Ovary (tissue), 9 donors: ENCODE data around the gene FGGY. TPM values are rescaled to one million over a fixed set of nuclear protein-coding genes. Genes with fewer than 3 reads are reported as not detected.

ENCODE experiments used
- DNase-seq, 5 donors: peaks; one replicate each; pipeline ENCODE4 v3.0.0-alpha.2; 2019 to 2020
- H3K27ac ChIP-seq, 2 donors: fragments of 200-600 bp; one replicate each; pipeline versions ENCODE4 v1.5.1 to v1.8.0; 2019 to 2022
- H3K27me3 ChIP-seq: fragments of 200-600 bp; one replicate; pipeline ENCODE4 v1.8.0; 2022
- H3K36me3 ChIP-seq: fragments of 200-600 bp; sonication (generic); one replicate; pipeline ENCODE4 v1.5.1; 2019
- H3K4me1 ChIP-seq: one replicate; pipeline ENCODE4 v1.8.1; 2013; ENCODE audit warnings: mild to moderate bottlenecking, moderate library complexity; ENCODE audit not compliant: insufficient read depth
- H3K4me3 ChIP-seq: fragments of 200-600 bp; sonication (generic); one replicate; pipeline ENCODE4 v1.5.1; 2017
- H3K9me3 ChIP-seq, 2 donors: fragments of 200-600 bp in 1 of 2; sonication (generic) in 1 of 2; one replicate each; pipeline versions ENCODE4 v1.5.1 to v1.8.1; 2013 to 2019; ENCODE audit warnings: mild to moderate bottlenecking in 1 of 2, moderate library complexity in 1 of 2
- EP300 ChIP-seq: sonication (generic); formaldehyde crosslinking; IDR thresholded peaks from one replicate; pipeline ENCODE4 v1.6.1; 2017; ENCODE audit warnings: antibody characterized with exemption
- POLR2A ChIP-seq: fragments of 450-650 bp; IDR thresholded peaks from one replicate; pipeline ENCODE4 v1.6.1; 2017; ENCODE audit warnings: antibody characterized with exemption, mild to moderate bottlenecking, moderate library complexity
- WGBS, 3 donors: extraction: QIAGEN DNeasy Blood & Tissue Kit in 1 of 3; methylation state at CpG; one replicate each; pipeline versions ENCODE4 v1.1.5 to v1.1.7; 2013 to 2017; 5-methylcytosine and 5-hydroxymethylcytosine counted together
- intact Hi-C, 4 donors: fragments of 100-400 bp; cut with DNase I; formaldehyde crosslinking; loops; one replicate each; pipeline versions ENCODE4 v1.11.0 to v1.15.1; 2022 to 2023
- polyA plus RNA-seq, 2 donors: library from polyadenylated mRNA; stranded (reverse); fragments of 200-250 nt in 1 of 2; fragments of 350-450 nt in 1 of 2; fragmentation: Illumina TruSeq in 1 of 2; extraction: RNeasy Lipid Tissue Mini Kit (QIAGEN cat#74804) in 1 of 2; gene quantifications; one replicate each; pipeline ENCODE4 v1.2.3, GENCODE V29; 2013 to 2014
- total RNA-seq, 7 donors: library from RNA; depleted of rRNA in 2 of 7; stranded (reverse); fragments of >200 nt in 2 of 7; fragmentation: NEBNext Ultra II Directional in 3 of 7; extraction: Animal tissue kit (Norgen Biotek cat#: 25700) in 3 of 7; gene quantifications; one replicate each; pipeline versions ENCODE4 v1.1.0 to v1.2.4, GENCODE V29; 2016 to 2023
- TF ChIP-seq, protein P1 (sequence below), 3 donors: fragments of 450-650 bp in 2 of 3; fragments of 200-600 bp in 1 of 3; IDR thresholded peaks; one replicate each; pipeline versions ENCODE4 v1.5.1 to v1.8.0; 2016 to 2022; ENCODE audit warnings: antibody characterized with exemption in 3 of 3, mild to moderate bottlenecking in 1 of 3
- donor health status: DM: no; HTN: no; CAD: no; lungs with moderate emphysema.
- donor health status: DM: no; HTN: no; CAD: no.
- donor health status: Bipolar disorder and iron deficiency.
- donor health status: DM: yes; HTN: yes; CAD: no.
- donor health status: DM: no; HTN: no; CAD: no.
- donor health status: DM: yes; HTN: yes; CAD: no.

The FGGY gene
- total and polyA plus RNA-seq, 9 donors, result 7.9 to 62.0 (median 44.7) TPM

DNA sequence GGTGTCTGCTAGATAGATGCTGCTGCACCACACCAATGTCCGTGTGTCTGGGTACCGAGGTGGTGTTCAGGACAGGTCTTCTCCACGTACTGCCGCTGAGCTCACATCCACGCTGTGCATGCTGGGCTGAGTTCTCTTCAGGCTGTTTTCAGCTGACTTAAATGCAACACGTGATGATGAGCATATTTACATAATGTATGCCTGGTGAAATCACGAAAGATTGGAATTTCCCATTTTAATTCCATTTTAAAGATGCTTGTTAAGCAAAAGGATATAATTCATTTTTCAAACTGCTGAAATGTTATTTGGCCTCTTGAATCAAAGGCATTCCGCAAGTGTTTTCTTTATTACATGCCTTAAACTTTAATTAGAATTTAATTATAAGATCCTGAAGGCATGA, 107.9 kb downstream of the FGGY start:
- intact Hi-C loops, result no loop called here
- no peak for DNase-seq
- Histone ChIP-seq H3K4me3 (no peak overlapping the region), H3K27me3 (no peaks in the 10 kb centered on the region), H3K27ac (no peak overlapping the region), H3K4me1 (peaks cover 7% of the 10 kb centered on the region), H3K36me3 (no peaks in the 10 kb centered on the region), H3K9me3 (no peaks in the 10 kb centered on the region)
- TF ChIP-seq, protein P1, sequence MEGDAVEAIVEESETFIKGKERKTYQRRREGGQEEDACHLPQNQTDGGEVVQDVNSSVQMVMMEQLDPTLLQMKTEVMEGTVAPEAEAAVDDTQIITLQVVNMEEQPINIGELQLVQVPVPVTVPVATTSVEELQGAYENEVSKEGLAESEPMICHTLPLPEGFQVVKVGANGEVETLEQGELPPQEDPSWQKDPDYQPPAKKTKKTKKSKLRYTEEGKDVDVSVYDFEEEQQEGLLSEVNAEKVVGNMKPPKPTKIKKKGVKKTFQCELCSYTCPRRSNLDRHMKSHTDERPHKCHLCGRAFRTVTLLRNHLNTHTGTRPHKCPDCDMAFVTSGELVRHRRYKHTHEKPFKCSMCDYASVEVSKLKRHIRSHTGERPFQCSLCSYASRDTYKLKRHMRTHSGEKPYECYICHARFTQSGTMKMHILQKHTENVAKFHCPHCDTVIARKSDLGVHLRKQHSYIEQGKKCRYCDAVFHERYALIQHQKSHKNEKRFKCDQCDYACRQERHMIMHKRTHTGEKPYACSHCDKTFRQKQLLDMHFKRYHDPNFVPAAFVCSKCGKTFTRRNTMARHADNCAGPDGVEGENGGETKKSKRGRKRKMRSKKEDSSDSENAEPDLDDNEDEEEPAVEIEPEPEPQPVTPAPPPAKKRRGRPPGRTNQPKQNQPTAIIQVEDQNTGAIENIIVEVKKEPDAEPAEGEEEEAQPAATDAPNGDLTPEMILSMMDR (IDR thresholded peaks at IDR 0.05), result no peak
- TF ChIP-seq POLR2A, result no peak
- no peak for TF ChIP-seq EP300
- WGBS, 3 donors, result 83 to 87% (median 86%) methylated on average over 8 of the region's 8 CpGs

DNA sequence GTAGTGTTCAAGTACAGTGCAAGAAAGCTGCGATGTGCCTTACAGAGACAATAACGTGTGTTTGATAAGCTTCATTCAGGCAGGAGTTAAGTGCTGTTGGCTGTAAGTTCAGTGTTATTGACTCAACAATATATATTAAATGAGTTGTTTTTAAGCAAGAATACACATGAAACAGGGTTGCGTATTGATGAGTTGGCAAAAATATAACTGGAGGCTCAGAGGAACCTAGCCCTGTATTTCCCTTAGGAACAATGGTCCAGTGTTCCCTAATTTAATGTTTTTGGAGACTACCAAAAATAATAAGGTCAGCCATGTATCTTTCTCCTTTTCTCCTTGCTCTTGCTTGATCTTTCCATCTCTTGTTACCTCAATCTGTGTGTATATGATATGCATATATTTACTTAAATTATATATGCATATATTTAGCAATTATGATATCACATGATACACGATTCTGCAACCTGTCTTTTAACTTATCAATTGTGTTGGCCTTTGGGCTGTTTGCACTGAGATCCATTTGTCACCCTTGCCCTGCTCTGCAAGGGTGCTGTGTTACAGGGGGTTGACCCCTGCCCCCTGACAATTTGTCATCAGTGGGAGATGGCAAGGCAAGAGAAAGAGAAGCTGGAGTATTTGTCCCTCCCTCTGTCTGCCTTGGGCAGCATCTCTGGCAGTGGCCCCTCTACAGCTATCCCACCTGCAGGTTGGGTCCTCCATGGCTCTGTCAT, 109.7 kb downstream of the FGGY start:
- no peaks in the 10 kb centered on the region for H3K9me3 ChIP-seq
- H3K4me1 ChIP-seq, result peaks cover 7% of the 10 kb centered on the region
- 94 to 96% (median 96%) methylated on average over 4 of the region's 4 CpGs for WGBS, 3 donors
- no peak overlapping the region for H3K4me3 ChIP-seq
- H3K27ac ChIP-seq, result no peak overlapping the region
- no peaks in the 10 kb centered on the region for H3K36me3 ChIP-seq
- no peak for DNase-seq
- intact Hi-C loops, result no loop called here
- TF ChIP-seq EP300, result no peak
- TF ChIP-seq, protein P1 (IDR thresholded peaks at IDR 0.05), result no peak
- TF ChIP-seq POLR2A, result no peak
- H3K27me3 ChIP-seq, result no peaks in the 10 kb centered on the region

DNA sequence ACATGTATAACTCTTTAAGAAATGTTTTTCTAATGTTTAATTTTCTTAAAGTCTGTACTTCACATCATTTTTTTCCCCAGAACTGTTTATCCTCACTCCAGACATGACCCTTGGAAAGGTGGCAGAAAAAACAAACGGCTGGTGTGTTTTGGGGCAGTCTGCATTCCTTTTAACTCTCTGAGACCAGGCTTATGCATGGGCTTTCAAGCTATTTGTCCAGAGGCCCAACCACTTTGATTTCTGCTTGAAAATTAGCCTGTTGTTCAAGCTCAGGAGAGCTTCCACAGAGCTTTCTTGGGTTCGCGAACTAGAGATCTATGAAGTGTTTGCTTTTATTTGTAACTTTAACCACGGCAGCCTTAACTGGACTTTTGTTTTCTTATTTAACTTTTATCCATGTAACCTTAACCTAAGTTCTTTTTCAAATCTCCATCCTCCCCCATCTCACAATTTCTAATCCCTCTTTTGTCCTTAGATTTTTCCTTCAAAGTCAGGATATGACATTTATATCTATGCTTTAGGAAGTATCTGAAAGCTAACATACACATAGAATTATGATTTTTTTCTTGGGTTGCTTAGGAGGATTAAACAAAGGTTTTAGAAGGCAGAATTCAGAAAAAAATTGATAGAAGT, 111.8 kb downstream of the FGGY start:
- H3K27ac ChIP-seq, result peak overlapping the region in 1 of 2 donors; percentile 39
- no peaks in the 10 kb centered on the region for H3K36me3 ChIP-seq
- 17 to 23% (median 21%) methylated on average over 4 of the region's 4 CpGs for WGBS, 3 donors
- H3K4me3 ChIP-seq, result no peak overlapping the region
- H3K4me1 ChIP-seq, result peaks cover 7% of the 10 kb centered on the region
- TF ChIP-seq EP300 (no peak), POLR2A (no peak)
- TF ChIP-seq, protein P1 (IDR thresholded peaks at IDR 0.05), result no peak
- no peaks in the 10 kb centered on the region for H3K9me3 ChIP-seq
- intact Hi-C loops, result no loop called here
- H3K27me3 ChIP-seq, result no peaks in the 10 kb centered on the region
- DNase-seq, result no peak

DNA sequence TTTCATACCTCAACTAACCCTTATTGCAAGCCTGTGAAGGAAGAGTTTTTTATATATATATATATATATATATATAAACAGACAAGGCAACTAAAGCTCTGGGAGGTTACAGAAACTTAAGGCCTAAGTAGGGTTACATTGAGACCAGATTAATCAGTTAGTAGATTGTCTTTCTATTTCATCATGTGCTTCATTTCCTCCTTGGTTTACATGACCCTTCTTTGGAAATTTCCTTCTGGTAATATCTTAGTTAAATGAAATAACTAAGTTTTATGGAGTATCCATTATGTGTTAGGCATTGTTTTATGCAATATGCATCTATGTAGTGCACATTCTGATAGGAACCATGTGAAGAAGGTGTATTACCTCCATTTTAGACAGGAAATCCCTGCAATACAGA, 112.7 kb downstream of the FGGY start:
- intact Hi-C loops, result no loop called here
- H3K4me1 ChIP-seq, result peaks cover 7% of the 10 kb centered on the region
- DNase-seq, result no peak
- no peak for TF ChIP-seq POLR2A
- no peak for TF ChIP-seq EP300
- TF ChIP-seq, protein P1 (IDR thresholded peaks at IDR 0.05), result no peak
- no peaks in the 10 kb centered on the region for H3K36me3 ChIP-seq
- H3K4me3 ChIP-seq, result no peak overlapping the region
- H3K27me3 ChIP-seq, result no peaks in the 10 kb centered on the region
- peak overlapping the region in 1 of 2 donors; percentile 39 for H3K27ac ChIP-seq
- no peaks in the 10 kb centered on the region for H3K9me3 ChIP-seq
